CD4-positive, alpha-beta T cell treated with Interleukin-4 for 4 hours (primary cell): ENCODE measurements around the gene KCNQ1.

Experiments used
- DNase-seq: peaks from one replicate; pipeline ENCODE4 v3.0.0-alpha.2; 2020

KCNQ1 gene

DNA sequence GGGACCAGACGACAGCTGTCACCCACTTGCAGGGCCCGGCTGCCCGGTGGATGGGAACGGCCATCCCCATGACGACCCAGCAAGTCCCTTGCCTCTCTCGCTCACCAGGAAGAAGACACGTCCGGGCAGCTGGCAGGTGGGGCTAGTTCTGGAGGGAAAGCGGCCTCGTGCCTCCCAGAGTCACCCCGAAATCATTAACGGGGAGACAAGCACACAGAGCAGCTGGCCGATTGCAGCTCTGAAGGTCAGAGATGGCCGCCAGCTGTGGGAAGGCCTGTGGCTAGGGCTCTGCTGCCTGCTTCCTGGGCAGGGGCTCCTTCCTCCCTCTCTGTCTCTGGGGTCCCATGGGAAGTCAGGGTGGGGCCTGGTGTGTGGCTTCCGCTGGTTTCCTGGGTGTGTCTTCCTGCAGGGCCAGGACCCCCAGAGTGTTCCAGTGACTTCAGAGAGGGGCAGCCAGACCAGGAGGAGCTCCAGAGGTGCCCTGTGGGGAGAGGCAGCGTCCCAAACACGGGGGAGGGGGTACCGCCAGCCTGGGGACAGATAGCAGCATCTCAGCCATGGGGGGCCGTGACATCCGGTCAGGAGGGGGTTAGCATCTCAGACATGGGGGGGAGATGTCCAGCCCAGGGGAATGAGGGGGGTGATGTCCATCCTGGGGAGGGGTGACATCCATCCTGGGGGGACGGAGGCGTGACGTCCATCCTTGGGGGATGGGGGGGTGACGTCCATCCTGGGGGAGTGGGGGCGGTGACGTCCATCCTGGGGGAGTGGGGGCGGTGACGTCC is 114.9 kb downstream of the KCNQ1 start:
- no peak for DNase-seq

DNA sequence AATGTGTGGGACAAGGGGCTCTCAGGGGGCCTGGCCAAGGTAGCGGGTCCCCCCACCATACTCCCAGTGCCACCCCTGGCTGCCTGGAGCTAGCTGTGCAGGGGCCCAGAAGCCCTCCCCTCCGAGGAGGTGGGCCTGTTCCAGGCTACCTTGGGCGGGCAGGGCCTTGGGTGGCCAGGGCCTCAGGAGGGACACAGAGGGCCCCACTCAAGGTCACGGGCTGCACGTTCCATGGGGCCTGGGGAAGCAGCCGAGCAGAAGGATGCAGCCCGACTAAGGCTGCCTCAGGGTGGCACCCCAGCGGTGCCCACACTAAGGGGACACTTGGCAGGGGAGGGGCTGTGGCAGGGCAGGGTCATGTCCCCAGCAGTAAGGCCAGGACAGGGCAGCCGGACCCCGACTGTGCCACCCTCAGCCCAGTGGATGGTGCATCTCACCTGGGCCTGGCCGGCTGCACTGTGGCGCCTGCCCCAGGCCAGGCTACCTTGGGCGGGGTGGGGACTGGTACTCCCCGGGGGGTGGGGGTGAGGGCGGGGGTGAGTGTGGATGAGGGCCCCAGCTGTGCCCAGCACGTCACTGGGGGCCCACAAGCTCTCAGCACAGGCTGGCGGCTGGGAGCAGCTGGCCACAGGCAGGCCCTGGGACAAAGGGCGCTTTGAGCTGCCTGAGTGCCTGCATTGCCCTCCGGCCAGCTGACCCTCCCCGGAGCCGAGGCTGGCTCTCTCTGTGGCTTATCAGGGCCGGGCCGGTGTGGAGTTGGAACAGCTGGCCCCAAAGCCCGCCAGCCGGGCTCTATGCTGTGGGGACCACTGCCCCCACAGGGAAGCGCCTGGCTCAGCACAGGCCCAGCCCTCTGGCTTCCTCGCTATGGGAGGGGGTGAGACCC is 117.1 kb downstream of the KCNQ1 start:
- DNase-seq, result no peak

DNA sequence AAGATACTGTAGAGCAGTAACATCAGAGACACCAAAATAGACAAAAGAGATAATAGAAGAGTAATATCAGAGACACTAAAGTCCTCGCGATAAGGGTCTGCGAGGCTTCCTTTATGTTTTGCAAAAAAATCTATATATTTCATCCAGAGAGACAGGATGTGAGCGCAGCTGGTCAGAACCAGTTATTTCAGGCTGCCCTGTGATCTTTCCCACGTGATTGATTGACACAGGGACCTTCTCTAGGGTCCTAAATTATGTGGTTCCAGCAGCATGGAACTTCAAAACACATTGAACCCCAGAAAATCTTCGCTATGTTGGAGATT is 118.0 kb downstream of the KCNQ1 start:
- no peak for DNase-seq

DNA sequence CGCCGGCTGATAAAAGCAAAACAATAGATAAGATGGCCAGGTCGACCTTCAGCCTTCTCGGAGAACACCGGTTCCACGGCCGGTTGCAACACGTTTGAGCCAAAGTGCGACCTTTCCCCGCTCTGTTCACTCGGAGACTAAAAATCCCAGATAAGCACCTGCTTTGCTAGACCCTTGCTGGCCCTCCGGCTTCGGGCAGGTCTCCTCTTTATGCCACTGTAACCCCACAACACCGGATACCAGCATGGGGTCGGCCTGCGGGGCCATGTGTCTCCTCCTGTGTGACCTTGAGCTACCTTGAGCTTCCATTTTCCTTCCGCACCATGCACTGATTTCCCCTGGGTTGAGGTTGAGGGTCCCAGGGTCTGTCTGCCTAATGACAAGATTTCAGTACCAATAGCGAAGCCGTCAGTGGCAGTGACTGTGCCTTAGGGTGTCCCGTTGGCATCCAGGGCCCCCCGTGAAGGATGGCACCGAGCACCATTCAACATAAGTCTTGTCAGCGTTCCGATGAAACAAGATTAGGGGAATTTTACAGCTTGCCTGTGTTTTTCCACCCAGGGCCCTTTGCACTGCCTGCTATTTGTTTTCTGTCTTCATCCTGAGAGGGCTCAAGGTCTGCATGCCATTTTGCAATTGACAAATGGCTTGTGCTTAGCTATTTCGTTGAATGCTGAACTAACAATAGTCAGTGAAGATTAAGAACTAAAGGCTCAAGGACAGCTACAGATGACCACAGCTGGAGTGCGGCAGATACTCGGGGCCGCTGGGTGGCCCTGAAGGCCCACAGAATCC is 118.6 kb downstream of the KCNQ1 start:
- DNase-seq, result no peak

- no peak for DNase-seq
Measured at GRCh38 chr11:2564008-2564530, 119.3 kb downstream of the KCNQ1 start.

- no peak for DNase-seq
Measured at GRCh38 chr11:2564588-2565425, 120.0 kb downstream of the KCNQ1 start.

GRCh38 chr11:2565447-2566222 is 120.8 kb downstream of the KCNQ1 start:
- DNase-seq, result no peak

- DNase-seq, result no peak
Measured at GRCh38 chr11:2566223-2567025, 121.6 kb downstream of the KCNQ1 start.

DNA sequence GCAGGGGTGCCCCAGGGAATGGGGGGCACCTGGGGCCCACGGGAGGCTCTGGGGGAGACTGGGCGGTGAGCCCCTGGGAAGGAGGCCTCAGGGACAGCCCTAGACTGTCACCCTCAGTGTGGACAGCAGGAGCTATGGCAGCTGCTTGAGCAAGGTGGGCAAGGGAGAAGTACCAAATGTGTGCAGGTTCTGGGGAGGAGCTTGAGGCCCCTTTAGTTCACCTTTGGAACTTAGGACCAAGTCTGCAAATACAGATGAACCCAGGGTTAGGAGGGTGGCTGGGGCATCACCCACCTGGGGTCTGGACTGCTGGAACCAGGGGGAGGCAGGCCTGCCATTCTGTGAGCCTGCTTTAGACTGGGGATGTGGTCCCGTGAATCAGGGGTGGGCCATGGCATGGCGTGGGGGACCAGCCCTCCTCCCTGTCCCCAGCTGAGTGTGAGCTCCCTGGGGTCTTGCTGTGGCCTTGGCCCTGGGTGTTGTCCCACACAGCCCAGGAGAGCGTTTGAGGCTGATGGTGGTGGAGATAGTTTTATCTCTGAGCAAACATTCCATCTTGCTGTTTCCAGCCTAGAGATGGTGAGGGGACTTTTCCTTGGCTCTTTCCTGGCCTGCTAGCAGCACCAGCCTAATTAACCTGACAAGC is 122.3 kb downstream of the KCNQ1 start:
- DNase-seq, result no peak

DNA sequence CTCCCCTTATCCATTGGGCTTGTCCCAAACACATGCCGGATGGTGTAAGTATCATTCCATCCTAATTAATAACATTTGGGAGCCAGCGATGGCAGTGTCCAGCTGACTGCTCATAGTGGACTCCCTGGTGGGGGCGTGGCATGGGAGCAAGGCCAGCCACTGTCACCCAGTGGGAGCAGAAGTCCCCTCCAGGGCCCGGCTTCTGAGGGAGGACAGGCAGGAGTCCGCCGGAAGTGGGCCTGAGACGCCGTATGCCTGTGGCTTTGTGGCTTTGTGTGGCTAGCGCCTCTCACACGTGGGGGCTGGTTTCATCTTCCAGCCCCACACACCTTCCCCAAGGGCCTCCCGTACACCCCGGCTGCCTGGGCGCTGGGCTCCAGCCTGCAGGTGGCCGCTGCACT is 124.5 kb downstream of the KCNQ1 start:
- no peak for DNase-seq

DNA sequence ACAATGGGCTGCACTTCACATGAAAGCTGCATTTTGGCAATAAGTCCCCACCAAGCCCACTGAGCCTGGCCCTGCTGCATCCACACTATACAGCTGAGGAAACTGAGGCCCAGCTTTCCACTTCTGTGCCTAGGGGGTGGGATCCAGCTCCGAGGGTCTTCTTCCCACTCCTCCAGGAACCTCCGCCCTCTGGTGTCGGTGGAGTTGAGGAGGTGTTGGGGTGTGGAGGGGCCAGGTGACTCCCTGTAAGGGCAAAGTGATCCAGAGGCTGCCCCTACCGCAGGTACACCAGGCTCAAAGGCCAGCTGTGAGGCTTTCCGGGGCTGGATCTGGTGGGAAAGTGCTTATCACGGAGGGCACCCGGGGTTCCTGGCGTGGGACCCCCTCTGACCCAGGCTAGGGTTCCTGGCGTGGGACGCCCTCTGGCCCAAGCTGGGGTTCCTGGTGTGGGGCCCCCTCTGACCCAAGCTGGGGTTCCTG is 125.0 kb downstream of the KCNQ1 start:
- no peak for DNase-seq

- no peak for DNase-seq
Measured at GRCh38 chr11:2570211-2570811, 125.5 kb downstream of the KCNQ1 start.

DNA sequence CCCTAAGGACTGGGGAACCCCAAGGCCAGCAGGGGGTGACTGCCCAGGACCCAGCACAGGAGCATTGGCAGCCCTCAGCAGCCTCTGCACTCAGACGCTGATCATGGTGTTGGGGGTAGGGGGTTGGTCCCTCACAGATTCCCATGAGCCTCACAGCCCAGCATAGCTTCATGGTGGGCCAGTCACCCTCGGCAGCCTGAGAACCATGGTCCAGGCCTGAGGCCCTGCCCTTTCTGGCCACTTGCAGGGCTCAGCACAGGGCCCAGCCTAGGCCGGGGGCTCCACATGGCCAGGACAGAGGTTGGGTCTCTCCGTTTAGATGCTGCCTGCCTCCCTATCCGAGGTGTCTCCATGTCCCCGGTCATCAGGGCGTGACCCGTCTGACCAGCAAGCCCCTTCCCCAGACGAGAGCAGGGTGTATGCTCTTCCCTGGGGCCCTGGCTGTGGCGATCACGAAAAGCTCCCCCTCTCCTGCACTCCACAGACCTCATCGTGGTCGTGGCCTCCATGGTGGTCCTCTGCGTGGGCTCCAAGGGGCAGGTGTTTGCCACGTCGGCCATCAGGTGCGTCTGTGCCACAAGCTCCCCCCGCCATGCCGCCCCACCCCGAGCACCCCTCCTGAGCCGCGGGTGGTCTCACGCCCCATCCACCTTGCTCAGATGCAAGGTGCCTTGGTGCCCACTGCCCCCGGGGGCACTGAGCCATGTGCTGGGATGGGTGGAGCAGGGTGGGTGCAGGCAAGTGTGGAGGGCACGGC is 126.2 kb downstream of the KCNQ1 start:
- no peak for DNase-seq

- no peak for DNase-seq
Measured at GRCh38 chr11:2571598-2572281, 126.9 kb downstream of the KCNQ1 start.

DNA sequence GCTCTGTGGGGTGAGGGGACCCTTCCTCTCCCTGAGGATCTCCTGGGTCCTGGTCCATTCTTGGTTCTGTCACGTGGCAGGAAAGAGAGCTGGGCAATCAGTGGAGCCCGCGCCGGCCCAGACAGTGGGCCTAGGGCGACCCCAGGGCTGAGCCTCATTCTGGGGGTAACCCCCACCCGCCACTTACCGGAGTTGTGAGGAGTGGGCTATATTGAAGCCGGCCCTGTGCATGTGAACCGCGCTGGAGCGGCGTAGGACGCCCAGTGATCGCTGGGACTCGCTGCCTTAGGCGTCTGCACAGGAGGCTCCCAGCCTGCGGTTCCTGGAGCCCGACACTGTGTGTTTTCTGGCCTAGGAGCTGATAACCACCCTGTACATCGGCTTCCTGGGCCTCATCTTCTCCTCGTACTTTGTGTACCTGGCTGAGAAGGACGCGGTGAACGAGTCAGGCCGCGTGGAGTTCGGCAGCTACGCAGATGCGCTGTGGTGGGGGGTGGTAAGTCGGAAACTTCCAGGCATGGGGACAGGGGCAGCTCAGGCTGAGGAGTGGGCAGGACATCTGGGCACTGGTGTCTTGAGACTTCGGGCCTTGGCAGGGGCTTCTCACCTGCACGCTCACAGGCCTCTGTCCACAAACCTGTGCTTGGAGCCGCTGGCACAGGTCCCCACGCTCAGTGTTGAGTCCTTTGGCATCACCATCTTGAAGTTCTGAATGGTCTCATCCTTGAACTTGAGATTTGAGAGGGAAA is 127.9 kb downstream of the KCNQ1 start:
- no peak for DNase-seq

GRCh38 chr11:2573240-2574042 is 128.6 kb downstream of the KCNQ1 start:
- no peak for DNase-seq
